ENCODE data around the gene SH2B2. TPM values are rescaled to one million over a fixed set of nuclear protein-coding genes. Genes with fewer than 3 reads are reported as not detected.
A peak's percentile ranks its signal among the peaks of the same experiment; 100 is the strongest.

The SH2B2 gene
- total RNA-seq, 1 donor from 2014 or later, result 11.9 TPM

DNA sequence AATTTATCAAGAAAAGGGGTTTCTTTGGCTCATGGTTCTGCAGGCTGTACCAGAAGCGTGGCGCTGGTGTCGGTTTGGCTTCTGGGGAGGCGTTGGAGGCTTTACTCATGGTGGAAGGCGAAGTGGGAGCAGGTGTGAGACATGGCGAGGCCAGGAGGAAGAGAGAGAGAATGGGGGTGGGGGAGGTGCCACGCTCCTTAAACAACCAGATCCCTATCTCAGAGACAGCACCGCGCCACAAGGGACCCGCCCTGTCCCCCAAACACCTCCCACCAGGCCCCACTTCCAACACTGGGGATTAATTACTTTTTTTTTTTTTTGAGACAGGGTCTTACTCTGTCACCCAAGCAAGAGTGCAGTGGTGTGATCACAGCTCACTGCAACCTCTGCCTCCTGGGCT lies 18.0 kb upstream of the SH2B2 start:
- no peak for DNase-seq

DNA sequence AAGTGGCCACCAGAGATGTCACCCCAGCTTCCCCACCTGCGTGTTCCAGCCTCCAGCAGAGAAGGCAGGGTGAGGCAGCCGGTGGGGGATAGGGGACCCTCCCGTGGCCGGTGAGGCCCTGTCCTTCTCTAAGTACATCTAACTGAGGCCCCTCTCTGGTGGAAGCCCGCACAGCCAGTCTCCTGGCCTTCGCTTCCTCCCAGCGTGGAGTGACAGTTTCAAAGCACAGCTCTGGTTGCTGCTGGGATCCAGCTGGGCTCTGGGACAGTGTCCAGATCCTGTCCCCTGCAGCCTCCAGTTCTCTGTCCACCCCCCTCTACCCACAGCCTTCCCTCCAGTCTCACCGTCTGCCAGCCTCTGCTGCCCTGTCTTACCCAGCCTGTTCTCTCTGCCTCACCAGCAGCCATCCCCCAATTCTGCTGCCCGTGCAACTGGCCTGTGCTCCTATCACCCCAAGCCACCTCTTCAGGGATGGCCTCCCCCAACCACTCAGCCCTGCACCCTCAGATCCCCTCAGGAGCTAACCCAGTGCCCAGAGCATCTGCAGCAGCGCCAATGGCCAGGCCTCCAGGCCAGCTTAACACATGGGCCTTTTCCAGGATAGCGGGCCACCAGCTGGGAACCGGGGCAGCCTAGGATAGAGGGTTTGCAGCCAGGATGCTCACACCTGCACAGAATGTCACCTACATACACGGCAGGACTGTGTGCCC lies 16.3 kb upstream of the SH2B2 start:
- DNase-seq, result peak; percentile 25

DNA sequence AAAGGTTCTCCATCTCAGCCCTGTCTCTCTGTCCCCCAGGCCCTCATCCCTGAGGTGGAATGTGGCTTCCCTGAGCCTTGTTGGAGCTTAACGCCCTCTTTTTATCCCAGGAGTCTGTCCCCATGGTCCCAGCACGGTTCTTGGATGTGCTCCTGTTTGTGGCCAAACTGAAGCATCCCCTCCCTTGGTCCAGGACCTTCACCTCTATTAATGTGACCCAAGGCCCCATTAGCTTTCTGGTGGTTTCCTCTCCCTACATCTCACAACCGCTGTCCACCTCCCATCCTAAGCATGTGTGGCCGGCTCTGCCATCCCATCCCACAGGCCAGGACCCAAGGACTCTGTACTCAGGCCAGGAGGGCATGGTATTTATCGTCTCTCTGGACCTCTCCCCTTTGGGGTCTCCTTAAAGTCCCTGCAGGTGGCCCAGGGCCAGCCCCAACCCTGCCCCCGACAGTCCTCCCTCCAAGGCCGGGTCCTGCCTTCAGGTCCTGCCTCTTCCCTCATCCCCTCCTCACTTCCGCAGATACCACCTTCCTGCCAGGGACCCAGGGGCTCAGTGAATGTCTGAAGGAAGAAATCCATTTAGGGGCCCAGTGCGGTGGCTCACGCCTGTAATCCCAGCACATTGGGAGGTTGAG lies 15.4 kb upstream of the SH2B2 start:
- no peak for DNase-seq

DNA sequence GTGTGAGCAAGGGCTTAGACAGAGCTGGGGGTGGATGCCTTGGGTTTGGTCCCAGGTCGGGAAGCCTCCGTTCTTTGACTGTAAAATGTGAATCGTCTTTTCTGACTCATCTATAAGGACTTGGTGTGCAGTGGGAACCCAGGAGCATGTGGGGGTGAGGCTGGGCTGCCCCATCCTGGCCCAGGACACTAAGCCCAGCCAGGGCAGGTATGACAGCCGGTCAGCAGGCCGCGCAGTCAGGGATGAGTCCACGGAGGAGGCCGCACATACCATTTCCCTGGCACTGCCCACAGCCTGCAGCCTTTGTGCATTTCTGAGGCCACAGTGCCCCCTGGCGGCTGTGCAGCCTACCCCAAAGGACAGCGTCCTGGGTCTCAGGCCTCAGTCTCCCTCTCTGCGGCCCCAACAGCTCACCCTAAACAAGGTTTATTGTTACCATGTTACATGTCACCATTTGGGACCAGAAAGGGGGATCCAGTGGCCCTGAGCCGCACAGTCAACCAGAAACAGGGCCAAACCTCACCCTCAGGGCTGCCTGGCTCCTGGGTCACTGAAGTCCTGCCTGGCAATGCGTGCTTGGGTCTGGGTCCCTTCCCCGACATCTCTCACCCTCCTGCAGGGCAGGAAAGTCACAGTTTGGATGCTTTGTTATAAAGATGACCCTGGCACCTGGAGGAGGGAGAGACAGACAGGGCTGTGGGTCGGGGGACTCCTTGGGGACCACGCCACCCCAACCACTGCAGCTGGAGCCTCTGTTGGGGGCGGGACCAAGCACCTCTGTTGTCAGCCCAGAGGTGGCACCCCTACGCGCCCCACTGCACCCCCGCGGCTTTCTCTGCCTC lies 14.4 kb upstream of the SH2B2 start:
- DNase-seq, result peak; percentile 47

DNA sequence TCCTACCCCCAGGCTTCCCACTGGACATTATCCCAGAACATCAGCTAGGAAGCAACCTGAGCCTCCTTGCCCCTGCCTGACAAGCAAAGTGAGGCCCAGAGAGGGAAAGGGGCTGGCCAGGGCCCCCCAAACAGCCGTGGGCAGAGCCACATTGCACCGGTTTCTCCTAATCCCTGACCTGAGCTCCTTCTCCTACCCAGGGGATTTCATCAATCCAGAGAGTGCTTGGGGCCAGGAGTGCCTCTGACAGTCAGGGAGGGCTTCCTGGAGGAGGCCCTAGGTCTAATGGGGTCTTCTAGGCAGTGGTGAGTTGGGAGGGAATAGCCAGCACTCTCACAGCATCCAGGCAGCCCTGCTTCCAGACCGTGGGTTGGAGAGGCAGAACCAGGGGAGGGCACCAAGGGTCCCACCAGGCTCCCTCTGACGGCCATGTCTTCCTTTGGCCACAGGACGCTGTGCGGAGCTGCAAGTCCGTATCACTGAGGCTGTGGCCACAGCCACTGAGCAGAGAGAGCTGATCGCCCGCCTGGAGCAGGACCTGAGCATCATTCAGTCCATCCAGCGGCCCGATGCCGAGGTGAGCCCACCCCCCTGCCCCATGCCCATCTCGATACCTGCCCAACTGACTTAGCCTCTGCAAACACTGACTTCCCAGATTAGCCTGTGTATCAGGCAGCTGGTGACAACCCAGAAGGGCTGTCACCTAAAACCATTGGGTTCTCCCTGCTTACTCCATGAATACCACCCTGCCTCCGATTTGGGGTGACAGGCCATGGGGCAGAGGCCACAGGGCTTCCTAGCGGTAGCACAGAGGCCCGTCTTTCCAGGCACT lies 13.5 kb upstream of the SH2B2 start:
- DNase-seq, result no peak

DNA sequence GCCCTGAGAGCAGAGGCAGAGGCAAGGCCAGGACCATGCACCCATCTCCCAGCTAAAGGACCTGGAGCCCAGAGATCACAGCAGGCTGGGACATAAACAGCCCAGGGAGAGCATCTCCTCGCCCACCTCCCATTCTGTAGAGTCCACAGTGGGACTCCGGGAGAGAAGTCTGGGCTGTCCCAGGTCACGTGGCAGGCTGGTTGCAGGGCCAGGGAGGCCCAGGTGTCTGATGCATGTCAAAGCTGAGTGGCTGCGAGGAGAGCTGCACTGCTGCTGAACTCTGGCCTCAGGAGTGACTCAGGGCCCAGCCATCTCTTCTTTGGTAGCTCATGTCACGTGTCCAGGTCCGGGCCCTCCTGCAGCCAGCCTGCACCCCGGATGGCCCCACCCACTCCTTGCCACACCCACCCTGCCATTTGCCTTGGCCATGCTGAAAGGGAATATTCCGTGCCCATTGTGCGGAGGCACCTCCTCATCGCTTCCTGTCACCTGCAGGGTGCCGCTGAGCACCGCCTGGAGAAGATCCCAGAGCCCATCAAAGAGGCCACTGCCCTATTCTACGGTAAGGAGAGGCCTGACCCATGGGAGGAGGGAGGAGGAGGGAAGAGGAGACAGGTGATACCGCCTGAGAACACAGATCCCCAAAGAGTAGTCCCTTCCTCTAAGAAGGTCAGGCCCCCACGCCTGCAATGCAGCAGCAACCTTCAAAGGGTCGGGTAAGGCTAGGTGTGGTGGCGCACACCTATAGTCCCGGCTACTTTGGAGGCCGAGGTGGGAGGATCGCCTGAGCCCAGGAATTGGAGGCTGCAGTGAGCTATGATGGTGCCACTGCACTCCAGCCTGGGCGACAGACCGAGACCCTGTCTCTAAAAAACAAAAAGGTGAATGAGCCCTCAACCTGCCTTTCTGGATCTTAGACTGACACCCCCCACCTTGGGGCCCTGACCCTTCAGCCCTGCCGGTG lies 12.6 kb upstream of the SH2B2 start:
- DNase-seq, result no peak

DNA sequence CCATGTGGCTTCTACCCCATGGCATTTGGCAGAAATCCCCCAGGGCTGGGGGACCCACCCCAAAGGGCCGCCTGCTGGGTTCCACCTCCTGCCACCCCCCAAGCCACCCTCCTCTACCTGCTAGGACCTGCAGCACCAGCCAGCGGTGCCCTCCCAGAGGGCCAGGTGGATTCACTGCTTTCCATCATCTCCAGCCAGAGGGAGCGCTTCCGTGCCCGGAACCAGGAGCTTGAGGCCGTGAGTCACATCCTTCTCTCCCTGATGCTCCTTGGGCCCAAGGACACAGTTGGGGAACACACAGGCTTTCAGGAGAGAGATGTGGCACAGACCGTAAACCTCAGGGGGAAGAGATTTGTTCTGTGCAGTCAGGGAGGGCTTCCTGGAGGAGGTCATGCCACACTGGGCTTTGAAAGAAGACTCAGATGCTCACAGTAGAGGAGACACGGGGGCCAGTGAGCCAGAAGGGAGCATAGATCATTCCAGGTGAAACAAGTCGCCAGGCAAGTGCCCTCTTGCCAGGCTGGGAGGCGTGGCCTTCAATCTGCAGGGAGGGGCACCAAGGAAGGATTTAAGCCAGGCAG lies 11.5 kb upstream of the SH2B2 start:
- DNase-seq, result no peak

DNA sequence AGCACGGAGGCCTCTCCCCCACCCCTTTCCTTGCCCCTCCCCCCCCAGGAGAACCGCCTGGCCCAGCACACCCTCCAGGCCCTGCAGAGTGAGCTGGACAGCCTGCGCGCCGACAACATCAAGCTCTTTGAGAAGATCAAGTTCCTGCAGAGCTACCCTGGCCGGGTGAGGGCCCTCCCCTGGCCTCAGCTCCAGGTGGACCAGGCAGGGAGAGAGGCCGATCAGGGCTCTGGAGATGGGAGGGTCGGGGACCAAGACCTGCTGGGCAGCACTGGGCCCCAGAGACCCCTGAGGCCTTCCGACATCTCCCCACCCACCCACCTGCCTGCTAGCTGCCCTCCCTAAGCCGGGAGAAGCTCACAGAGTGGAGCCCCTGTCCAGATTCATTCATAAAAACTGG lies 8.8 kb upstream of the SH2B2 start:
- no peak for DNase-seq

DNA sequence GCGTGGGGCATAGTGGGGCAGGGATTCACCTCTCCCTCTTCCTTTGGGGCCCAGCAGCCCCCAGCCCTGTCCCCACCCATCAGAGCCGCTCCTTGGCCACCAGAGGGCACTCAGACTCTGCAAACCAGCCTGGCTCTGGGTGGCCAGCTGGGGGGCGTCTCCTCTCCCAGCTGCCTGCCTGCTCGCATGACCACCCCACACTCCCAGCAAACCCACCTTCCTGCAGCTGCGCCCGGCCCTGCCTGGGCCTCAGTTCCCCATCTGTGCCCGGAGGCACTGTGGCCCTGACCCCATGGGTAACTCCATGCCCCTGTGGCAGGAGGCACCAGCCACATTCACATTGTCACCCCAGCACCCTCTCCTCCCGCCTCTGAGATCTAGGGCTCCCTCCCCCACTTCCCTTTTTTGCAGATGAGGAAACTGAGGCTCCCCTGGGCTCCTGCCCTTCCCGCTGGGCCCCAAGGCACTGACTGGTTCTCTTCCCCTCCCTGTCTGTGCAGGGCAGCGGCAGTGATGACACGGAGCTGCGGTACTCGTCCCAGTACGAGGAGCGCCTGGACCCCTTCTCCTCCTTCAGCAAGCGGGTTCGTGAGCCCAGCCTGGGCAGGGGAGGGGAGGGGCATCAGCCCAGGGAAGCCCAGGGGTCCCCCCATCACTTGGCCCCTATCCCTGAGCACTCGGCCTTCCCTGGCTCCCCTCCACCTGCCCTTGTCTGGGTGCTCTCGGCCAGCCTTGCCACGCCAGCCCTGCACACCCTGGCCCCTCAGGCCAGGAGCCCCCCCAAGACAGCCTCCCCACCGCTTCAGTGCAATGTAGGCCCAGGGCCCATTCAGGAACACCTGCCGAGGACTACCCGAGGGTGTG lies 6.9 kb upstream of the SH2B2 start:
- DNase-seq, result peak; percentile 19

DNA sequence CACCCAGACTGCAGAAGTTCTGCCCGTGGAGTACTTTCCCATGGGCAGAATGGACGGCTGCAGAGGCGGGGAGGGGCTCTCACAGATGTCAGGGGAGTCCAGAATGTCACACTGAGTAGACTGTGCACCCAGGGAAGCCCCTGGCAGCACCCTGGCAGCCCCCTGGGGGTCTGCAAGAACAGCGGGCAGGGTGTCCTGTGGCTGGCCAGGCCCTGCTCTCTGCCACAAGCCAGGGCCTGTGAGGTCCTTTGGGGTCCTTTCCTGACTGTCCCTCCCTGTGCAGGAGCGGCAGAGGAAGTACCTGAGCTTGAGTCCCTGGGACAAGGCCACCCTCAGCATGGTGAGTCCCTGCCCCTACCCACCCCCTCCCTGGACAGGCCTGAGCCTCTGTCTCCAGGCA lies 6.1 kb upstream of the SH2B2 start:
- no peak for DNase-seq

DNA sequence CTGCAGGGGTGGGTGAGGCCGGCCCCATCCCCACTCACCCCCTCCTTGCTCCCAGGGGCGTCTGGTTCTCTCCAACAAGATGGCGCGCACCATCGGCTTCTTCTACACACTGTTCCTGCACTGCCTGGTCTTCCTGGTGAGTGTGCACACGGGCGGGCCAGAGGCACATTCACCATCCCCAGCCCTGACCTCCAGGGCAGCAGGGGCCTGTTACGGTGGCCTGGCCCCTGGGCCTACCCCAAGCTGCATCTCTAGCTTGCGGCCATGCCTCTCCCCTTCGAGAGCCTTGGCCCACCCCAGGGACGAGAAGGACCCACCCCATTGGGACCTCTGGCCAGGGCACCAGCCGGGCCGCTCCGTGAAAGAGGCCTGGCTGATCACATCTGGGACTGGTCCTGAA lies 4.9 kb upstream of the SH2B2 start:
- DNase-seq, result no peak

DNA sequence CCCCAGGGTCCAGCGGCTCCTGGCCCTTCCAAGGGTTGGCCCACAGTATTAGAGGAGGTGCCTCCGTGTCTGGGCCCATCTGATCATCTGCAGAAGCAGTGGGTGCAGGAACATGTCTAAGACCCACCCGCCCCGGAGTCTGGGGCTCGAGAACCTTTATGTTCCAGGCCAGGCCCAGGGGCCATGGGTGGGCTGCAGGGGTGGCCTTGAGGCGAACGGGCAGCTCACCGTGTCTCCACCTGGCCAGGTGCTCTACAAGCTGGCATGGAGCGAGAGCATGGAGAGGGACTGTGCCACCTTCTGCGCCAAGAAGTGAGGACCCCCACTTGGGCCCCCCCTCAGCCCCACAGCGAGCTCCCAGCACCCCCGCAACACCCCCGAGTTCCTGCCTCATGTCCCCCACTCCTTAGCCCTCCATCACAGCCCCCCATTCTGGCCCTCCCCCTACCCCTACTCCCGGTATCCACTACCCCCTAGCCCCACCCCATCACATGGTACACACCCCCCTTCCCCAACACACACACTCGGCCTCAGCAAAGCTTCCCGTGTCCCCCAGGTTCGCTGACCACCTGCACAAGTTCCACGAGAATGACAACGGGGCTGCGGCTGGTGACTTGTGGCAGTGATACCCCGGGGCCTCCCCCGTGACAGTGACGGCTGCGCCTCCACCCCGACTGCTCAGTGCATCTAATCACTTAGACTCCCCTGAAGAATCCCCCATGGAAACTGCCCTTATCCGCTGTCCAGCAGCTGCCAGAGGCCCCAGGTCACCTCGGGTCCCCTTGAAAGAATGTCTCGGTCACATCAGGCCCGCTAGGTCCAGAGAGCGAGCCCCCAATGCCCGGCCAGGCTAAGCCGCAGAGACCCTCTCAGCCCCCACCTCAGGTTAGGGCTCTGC lies 4.0 kb upstream of the SH2B2 start:
- no peak for DNase-seq

DNA sequence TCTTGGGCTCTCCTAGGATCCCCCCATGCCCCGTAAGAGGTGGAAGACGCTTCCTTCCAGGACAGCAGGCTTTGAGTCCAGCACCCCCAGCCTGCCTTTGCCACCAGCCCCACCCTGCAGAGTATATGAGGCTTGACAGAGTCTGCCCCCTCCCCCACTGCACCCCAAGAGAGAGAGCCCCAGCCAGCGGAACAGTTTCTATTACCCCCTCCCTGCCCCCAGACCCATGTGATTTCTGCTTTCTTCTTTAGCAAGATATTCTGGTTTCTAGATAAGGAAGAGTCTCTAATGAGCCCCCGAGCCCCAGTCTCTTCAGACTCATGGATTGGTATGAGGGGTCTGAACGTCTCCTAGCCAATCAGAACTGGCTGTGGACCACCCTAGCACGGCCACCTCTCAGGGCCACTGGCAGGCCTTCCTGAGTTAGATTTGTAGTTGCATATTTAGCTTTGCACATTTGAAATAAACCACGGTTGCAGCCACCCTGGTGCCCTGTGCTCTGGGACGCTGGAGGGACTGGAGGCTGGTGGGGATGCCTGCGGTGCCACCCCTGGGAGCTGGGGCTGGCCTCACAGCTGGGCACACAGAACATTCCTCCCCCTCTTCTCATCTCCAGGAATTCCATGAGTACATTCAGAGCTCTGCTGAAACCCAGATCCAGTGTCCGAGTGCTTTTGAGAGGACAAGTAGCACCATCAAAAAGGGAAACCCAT lies 3.0 kb upstream of the SH2B2 start:
- no peak for DNase-seq

DNA sequence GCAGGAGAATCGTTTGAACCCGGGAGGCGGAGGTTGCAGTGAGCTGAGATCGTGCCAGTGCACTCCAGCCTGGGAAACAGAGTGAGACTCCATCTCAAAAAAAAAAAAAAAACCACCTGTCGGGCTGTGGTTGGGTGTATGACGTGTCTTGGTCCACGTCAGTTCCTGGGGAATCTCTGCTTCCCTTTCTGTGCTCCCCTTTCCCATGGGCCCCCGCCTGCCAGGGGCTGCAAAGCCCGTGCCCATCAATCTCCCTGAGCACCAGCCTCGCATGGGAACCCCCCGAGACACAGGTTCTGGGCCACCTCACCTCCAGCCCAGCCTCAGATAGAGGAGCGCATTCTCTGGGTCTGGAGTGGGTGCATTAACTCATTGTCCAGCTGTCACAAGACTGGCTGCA lies 2.3 kb upstream of the SH2B2 start:
- no peak for DNase-seq

DNA sequence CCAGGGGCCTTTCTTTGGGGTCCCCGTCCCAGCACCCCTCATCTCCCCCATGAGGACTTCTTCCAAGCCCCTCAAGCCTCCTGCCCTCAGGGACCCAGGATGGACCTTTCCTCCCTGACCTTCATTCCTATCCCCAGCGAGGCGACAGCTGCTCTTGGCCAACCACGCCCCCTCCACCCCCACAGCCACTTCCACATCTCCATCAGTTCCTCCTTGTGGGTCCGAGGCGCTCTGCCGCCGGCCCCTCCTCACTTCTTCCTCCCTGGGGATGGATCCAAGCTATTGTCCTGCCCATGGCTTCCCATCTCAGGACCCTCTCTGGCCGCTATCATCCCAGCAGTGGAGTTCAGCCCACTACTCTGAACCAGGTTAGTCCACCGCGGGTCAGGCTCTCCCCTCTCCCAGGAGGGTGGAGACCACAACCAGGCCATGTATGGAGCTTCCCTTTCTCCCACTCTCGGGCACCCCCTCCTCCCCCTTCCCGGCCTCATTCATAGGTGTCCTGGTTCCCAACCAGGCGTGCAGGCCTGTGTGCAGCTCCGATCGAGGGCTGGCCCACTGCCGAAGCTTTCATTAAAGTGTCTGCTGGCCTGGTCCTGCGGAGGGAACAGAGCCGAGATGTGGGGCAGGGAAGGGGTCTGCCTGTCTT lies 1.7 kb upstream of the SH2B2 start:
- no peak for DNase-seq

DNA sequence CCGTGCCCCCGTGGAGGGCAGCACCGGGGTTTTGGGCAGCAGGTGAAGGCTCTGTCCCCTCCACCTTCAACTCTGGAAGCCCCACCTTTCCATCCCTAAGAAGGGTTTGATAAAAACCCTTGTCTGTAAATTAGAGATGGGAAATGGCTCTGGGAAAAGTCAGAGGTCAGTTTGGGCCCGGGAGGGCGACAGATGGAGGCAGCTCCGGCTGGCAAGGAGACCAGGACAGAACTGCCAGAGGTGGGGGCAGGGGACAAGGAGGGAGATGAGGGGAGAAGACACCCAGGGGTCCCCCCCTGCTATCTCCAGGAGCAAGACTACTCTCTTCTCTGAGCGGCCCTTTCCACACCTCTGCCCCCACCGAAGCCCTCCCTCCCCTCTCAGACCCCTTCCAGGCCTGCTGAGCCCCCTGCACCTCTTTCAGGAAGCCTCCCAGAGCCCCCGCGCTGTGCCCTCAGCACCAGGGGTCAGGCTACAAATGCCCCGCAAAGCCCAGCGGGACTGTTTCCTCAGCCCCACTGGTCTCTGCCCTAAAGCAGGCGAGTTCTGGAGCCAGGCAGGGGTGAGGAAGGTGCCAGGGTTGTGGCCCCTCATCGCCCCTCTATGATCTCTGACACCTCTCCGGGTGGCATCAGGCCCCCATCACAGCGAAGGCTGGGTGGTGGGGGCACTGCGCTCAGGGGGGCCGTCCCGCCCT lies 980 bp upstream of the SH2B2 start:
- no peak for DNase-seq

Measured in occipital lobe (tissue), 2 donors.